GM23248 (cell line): Measurements from ENCODE around the gene MRGPRX1.

Source experiments
- EZH2 ChIP-seq: fragments of 200-600 bp; sonication (generic); IDR thresholded peaks from 2 replicates; pipeline ENCODE4 v1.6.1; 2018; ENCODE audit warnings: antibody characterized with exemption, mild to moderate bottlenecking; ENCODE audit not compliant: insufficient read depth, poor library complexity, severe bottlenecking
- EZH2phosphoT487 ChIP-seq: fragments of 200-600 bp; sonication (generic); IDR thresholded peaks from 2 replicates; pipeline ENCODE4 v1.6.1; 2018; ENCODE audit warnings: antibody characterized with exemption, moderate library complexity, mild to moderate bottlenecking, low read depth; ENCODE audit not compliant: insufficient read depth

DNA sequence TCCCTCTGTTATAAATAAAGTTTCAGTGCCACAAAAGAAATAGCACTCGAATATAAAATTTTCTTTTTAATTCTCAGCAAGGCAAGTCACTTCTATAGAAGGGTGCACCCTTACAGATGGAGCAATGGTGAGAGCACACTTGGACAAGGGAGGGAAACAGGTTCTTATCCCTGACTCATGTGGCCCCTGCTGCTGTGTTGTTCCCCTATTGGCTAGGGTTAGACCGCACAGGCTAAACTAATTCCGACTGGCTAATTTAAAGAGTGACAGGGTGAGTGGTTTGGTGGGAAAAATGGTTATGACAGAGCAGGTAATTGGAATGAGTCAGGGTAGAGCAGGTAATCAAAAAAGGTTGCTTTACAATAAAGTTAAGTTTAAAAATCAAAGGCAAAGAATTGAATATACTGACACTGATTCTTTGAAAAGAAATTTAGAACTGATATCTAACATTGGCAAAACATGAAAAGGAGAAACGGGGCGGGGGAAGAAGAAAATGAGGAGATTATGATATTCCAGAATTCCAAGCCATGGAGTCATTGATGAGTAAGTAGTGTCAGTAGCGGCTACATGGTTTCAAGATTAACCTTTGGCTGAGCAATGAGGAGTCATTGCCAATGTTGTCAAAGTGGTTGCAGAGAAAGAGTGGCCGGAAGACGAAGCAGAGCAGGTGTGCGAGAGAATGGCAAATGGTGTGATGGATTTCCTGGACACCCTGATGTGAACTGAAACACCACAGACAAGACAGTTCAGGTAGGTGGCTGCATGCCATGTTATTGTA, 48.4 kb upstream of the MRGPRX1 start:
- TF ChIP-seq EZH2phosphoT487 (no peak), EZH2 (no peak)
